A549 (cell line): ENCODE data around the gene RBPJ. TPM values are rescaled to one million over a fixed set of nuclear protein-coding genes. Genes with fewer than 3 reads are reported as not detected.
"Not testable (repeated sequence)": the region's sequence is repeated elsewhere in the genome, so short reads cannot be mapped to it uniquely, and the experiment has no call there.

ENCODE experiments used
- ATAC-seq, 2 experiments: fragments of 200-7000 bp in 1 of 2; fragments of >200 bp in 1 of 2; cut with Nextera tagmentation in 1 of 2; cut with Tn5 transposase in 1 of 2; 3 replicates each; pipeline versions ENCODE4 v1.8.0 to v1.9.1; 2018 to 2020; ENCODE audit warnings: mild to moderate bottlenecking in 1 of 2, moderate library complexity in 1 of 2
- CTCF ChIA-PET: fragments of 300-600 bp; sonication (Branson Sonifier 250); formaldehyde crosslinking; extraction: SDS; loops from one replicate; lab custom pipeline; 2021; ENCODE audit warnings: antibody characterized with exemption, inconsistent platforms; lab: Yijun Ruan, JAX
- POLR2A ChIA-PET: fragments of 350-600 bp; formaldehyde crosslinking; extraction: SDS; loops from one replicate; lab custom pipeline; 2021; ENCODE audit warnings: antibody characterized with exemption, inconsistent platforms; lab: Yijun Ruan, JAX
- DNase-seq, 2 experiments: peaks; one replicate each; pipeline versions ENCODE4 v3.0.0 to v3.0.0-alpha.2; 2011 to 2016; ENCODE audit warnings: low read depth in 1 of 2, low spot score in 1 of 2
- FAIRE-seq: peaks from 2 replicates; lab custom pipeline; 2011; peaks lifted over from hg19 to GRCh38; lab: Jason Lieb, UNC
- H3K27ac ChIP-seq, 2 experiments: fragments of >200 bp; sonication (Bioruptor Twin); formaldehyde crosslinking; 3 replicates each; pipeline ENCODE4 v1.5.1; 2016 to 2017
- H3K4me1 ChIP-seq: fragments of >200 bp; sonication (Bioruptor Twin); formaldehyde crosslinking; 3 replicates; pipeline ENCODE4 v1.6.1; 2016
- H3K4me2 ChIP-seq: fragments of >200 bp; sonication (Bioruptor Twin); formaldehyde crosslinking; 3 replicates; pipeline ENCODE4 v1.6.1; 2016
- H3K4me3 ChIP-seq: fragments of >200 bp; sonication (Bioruptor Twin); formaldehyde crosslinking; 3 replicates; pipeline ENCODE4 v1.5.1; 2016
- H3K9me3 ChIP-seq: fragments of >200 bp; sonication (Bioruptor Twin); formaldehyde crosslinking; 3 replicates; pipeline ENCODE4 v1.6.1; 2016
- ATOH8 ChIP-seq: fragments of 250-450 bp; sonication (Bioruptor Pico); IDR thresholded peaks from 2 replicates; pipeline ENCODE4 v1.5.0; 2020; ENCODE audit warnings: low read depth, mild to moderate bottlenecking, moderate library complexity
- BHLHE40 ChIP-seq: IDR thresholded peaks from 2 replicates; pipeline ENCODE4 v1.6.1; 2012; ENCODE audit warnings: low read depth, low read length, inconsistent platforms
- CEBPB ChIP-seq, 2 experiments: fragments of >200 bp in 1 of 2; sonication (Bioruptor Twin) in 1 of 2; formaldehyde crosslinking in 1 of 2; IDR thresholded peaks; 2 replicates each; pipeline ENCODE4 v1.6.1; 2012 to 2016
- CHD2 ChIP-seq: fragments of 150-350 bp; IDR thresholded peaks from 2 replicates; pipeline ENCODE4 v1.6.1; 2014; ENCODE audit warnings: low read length; ENCODE audit not compliant: partially characterized antibody
- CTCF ChIP-seq: fragments of >200 bp; sonication (Bioruptor Twin); formaldehyde crosslinking; IDR thresholded peaks from 3 replicates; pipeline ENCODE4 v1.5.1; 2016
- EHF ChIP-seq: fragments of 250-450 bp; sonication (Bioruptor Pico); IDR thresholded peaks from 2 replicates; pipeline ENCODE4 v1.5.0; 2020; ENCODE audit warnings: mild to moderate bottlenecking
- EHMT2 ChIP-seq: fragments of 200-600 bp; sonication (generic); IDR thresholded peaks from 2 replicates; pipeline ENCODE4 v1.6.1; 2016; ENCODE audit warnings: antibody characterized with exemption, low read depth, mild to moderate bottlenecking, moderate library complexity
- FOSB ChIP-seq: fragments of 250-450 bp; sonication (Bioruptor Pico); IDR thresholded peaks from 2 replicates; pipeline ENCODE4 v1.5.0; 2020; ENCODE audit warnings: mild to moderate bottlenecking, moderate library complexity
- HES2 ChIP-seq: fragments of >200 bp; sonication (Bioruptor Twin); formaldehyde crosslinking; IDR thresholded peaks from 2 replicates; pipeline ENCODE4 v1.6.1; 2016
- HEYL ChIP-seq: fragments of 250-450 bp; sonication (Bioruptor Pico); IDR thresholded peaks from 2 replicates; pipeline ENCODE4 v1.8.0; 2021; ENCODE audit warnings: mild to moderate bottlenecking, moderate library complexity
- HOXA7 ChIP-seq: fragments of 250-450 bp; sonication (Bioruptor Pico); IDR thresholded peaks from 2 replicates; pipeline ENCODE4 v1.5.0; 2020; ENCODE audit warnings: mild to moderate bottlenecking, moderate library complexity
- HOXB13 ChIP-seq: fragments of 250-450 bp; sonication (Bioruptor Pico); IDR thresholded peaks from 2 replicates; pipeline ENCODE4 v1.5.0; 2020; ENCODE audit warnings: low read depth, mild to moderate bottlenecking, moderate library complexity
- MAFK ChIP-seq: fragments of 450-650 bp; IDR thresholded peaks from 2 replicates; pipeline ENCODE4 v1.6.1; 2014; ENCODE audit not compliant: partially characterized antibody
- NPAS2 ChIP-seq: fragments of 250-450 bp; sonication (Bioruptor Pico); IDR thresholded peaks from 2 replicates; pipeline ENCODE4 v1.8.0; 2022; ENCODE audit warnings: mild to moderate bottlenecking, moderate library complexity, borderline replicate concordance
- NR3C1 ChIP-seq: fragments of >200 bp; sonication (Bioruptor Twin); formaldehyde crosslinking; IDR thresholded peaks from 3 replicates; pipeline ENCODE4 v1.6.1; 2017
- POLR2AphosphoS2 ChIP-seq: conservative IDR thresholded peaks from 2 replicates; pipeline ENCODE4 v1.6.1; 2012; ENCODE audit warnings: low read length, improper control_type of control experiment, inconsistent platforms
- RNF2 ChIP-seq: fragments of 200-600 bp; sonication (generic); IDR thresholded peaks from 2 replicates; pipeline ENCODE4 v1.6.1; 2016; ENCODE audit warnings: low read depth, mild to moderate bottlenecking, antibody characterized with exemption, moderate library complexity, borderline replicate concordance
- SMC3 ChIP-seq: fragments of >200 bp; sonication (Bioruptor Twin); formaldehyde crosslinking; IDR thresholded peaks from 3 replicates; pipeline ENCODE4 v1.6.1; 2018; ENCODE audit warnings: inconsistent platforms
- SREBF2 ChIP-seq: fragments of 450-650 bp; IDR thresholded peaks from 2 replicates; pipeline ENCODE4 v1.6.1; 2014; ENCODE audit warnings: mild to moderate bottlenecking, moderate library complexity
- TP53 ChIP-seq: fragments of 250-450 bp; sonication (Bioruptor Pico); IDR thresholded peaks from 2 replicates; pipeline ENCODE4 v1.5.0; 2021; ENCODE audit warnings: mild to moderate bottlenecking, moderate library complexity
- ZFP36 ChIP-seq: fragments of 450-650 bp; IDR thresholded peaks from 2 replicates; pipeline ENCODE4 v1.6.1; 2014; ENCODE audit warnings: borderline replicate concordance; ENCODE audit not compliant: partially characterized antibody
- WGBS: methylation state at CpG from one replicate; pipeline ENCODE4 v1.1.6; 2017; ENCODE audit errors: missing lambda C conversion rate; 5-methylcytosine and 5-hydroxymethylcytosine counted together
- polyA plus RNA-seq, 4 experiments: library from polyadenylated mRNA; depleted of rRNA in 3 of 4; stranded (reverse); fragments of >200 nt; fragmentation: RNase III in 1 of 4; extraction: RNeasy Plus Mini Kit Qiagen cat#74134 plus additional on column Dnase treatment in 1 of 4; gene quantifications; 2 replicates in 3 of 4; 3 replicates in 1 of 4; pipeline ENCODE4 v1.2.3, GENCODE V29; 2011 to 2017

RBPJ gene
- polyA plus RNA-seq, 2 of the 4 experiments (the other 2 are of a cell fraction), result 16.5 to 37.1 TPM

- H3K4me2 ChIP-seq, result no peak overlapping the region
- WGBS, result 97% methylated on average over 5 of the region's 5 CpGs
- TF ChIP-seq NR3C1 (no peak), ATOH8 (CRISPR knock-in tag) (no peak), SREBF2 (no peak), FOSB (no peak), HES2 (no peak), MAFK (no peak)
- no peak for DNase-seq
- H3K4me3 ChIP-seq, result no peak overlapping the region
- no peaks in the 10 kb centered on the region for H3K9me3 ChIP-seq
- no peak for FAIRE-seq
- H3K4me1 ChIP-seq, result no peaks in the 10 kb centered on the region
- ChIA-PET POLR2A (no interaction called here), CTCF (interaction anchor here (1.3 to 2.1 kb wide), 2 partner anchors 13 to 67 kb away, joined by 4 to 10 read pairs; no protein-coding TSS in a partner anchor)
- no peak overlapping the region for H3K27ac ChIP-seq
- no peak for ATAC-seq
Observed at GRCh38 chr4:26397086-26397485, 76.3 kb downstream of the RBPJ start.

GRCh38 chr4:26400132-26400531, 79.3 kb downstream of the RBPJ start:
- POLR2A ChIA-PET, result no interaction called here
- TF ChIP-seq SREBF2 (no peak), HOXA7 (CRISPR knock-in tag) (no peak), SMC3 (no peak), ZFP36 (no peak), HOXB13 (no peak)
- no peak overlapping the region for H3K4me3 ChIP-seq
- WGBS, result 100% methylated on average over 1 of the region's 1 CpG
- no peak overlapping the region for H3K27ac ChIP-seq
- ATAC-seq, result no peak
- H3K9me3 ChIP-seq, result no peaks in the 10 kb centered on the region
- no peak for DNase-seq
- no peak for FAIRE-seq
- H3K4me2 ChIP-seq, result no peak overlapping the region
- CTCF ChIA-PET, result no interaction called here
- no peaks in the 10 kb centered on the region for H3K4me1 ChIP-seq

- H3K27ac ChIP-seq, H3K4me2 ChIP-seq, ATAC-seq, H3K4me1 ChIP-seq, FAIRE-seq, CTCF ChIA-PET, POLR2A ChIA-PET, DNase-seq, H3K4me3 ChIP-seq, H3K9me3 ChIP-seq: not testable (repeated sequence)
- 100% methylated on average over 3 of the region's 3 CpGs for WGBS
Observed at GRCh38 chr4:26402017-26402416, 81.2 kb downstream of the RBPJ start.

GRCh38 chr4:26402458-26402857, 81.6 kb downstream of the RBPJ start:
- peaks cover 9% of the 10 kb centered on the region; the same call in 2 of the 3 replicates for H3K9me3 ChIP-seq
- no peak overlapping the region for H3K4me2 ChIP-seq
- WGBS, result 79% methylated on average over 3 of the region's 3 CpGs
- ATAC-seq (no peak), FAIRE-seq (no peak), DNase-seq (no peak)
- H3K4me1 ChIP-seq, result no peaks in the 10 kb centered on the region
- POLR2A ChIA-PET, result no interaction called here
- CTCF ChIA-PET, result no interaction called here
- no peak overlapping the region for H3K4me3 ChIP-seq
- no peak overlapping the region for H3K27ac ChIP-seq
- TF ChIP-seq CHD2 (no peak), EHF (CRISPR knock-in tag) (no peak), EHMT2 (no peak), POLR2AphosphoS2 (no peak), ZFP36 (no peak), NPAS2 (no peak), CEBPB (IDR thresholded peaks at IDR 0.05) (no peak), BHLHE40 (no peak), CTCF (no peak), TP53 (CRISPR knock-in tag) (no peak), HES2 (no peak), RNF2 (no peak), HEYL (CRISPR knock-in tag) (no peak)
